Ishikawa (cell line): Measurements from ENCODE around the gene ZFP91.

Experiments used
- CEBPB ChIP-seq: IDR thresholded peaks from 2 replicates; pipeline ENCODE4 v1.6.1; 2012
- CREB1 ChIP-seq: IDR thresholded peaks from 2 replicates; pipeline ENCODE4 v1.6.1; 2012; ENCODE audit warnings: low read depth
- EGR1 ChIP-seq: IDR thresholded peaks from 2 replicates; pipeline ENCODE4 v1.6.1; 2012
- EP300 ChIP-seq: IDR thresholded peaks from 2 replicates; pipeline ENCODE4 v1.6.1; 2012; ENCODE audit warnings: borderline replicate concordance
- FOXM1 ChIP-seq: IDR thresholded peaks from 2 replicates; pipeline ENCODE4 v1.6.1; 2012; ENCODE audit warnings: low read depth, borderline replicate concordance
- NFIC ChIP-seq: IDR thresholded peaks from 2 replicates; pipeline ENCODE4 v1.6.1; 2012
- RAD21 ChIP-seq: IDR thresholded peaks from 2 replicates; pipeline ENCODE4 v1.6.1; 2012; ENCODE audit warnings: low read depth
- TAF1 ChIP-seq: IDR thresholded peaks from 2 replicates; pipeline ENCODE4 v1.6.1; 2012; ENCODE audit warnings: low read depth, mild to moderate bottlenecking
- TCF12 ChIP-seq: IDR thresholded peaks from 2 replicates; pipeline ENCODE4 v1.6.1; 2012; ENCODE audit warnings: low read depth
- TEAD4 ChIP-seq: IDR thresholded peaks from 2 replicates; pipeline ENCODE4 v1.6.1; 2012
- YY1 ChIP-seq: IDR thresholded peaks from 2 replicates; pipeline ENCODE4 v1.6.1; 2012; ENCODE audit warnings: low read depth
- ZBTB7A ChIP-seq: IDR thresholded peaks from 2 replicates; pipeline ENCODE4 v1.6.1; 2012; ENCODE audit warnings: low read depth
- TF ChIP-seq, protein P1 (sequence below): IDR thresholded peaks from 2 replicates; pipeline ENCODE4 v1.6.1; 2012; ENCODE audit warnings: low read depth, mild to moderate bottlenecking
- TF ChIP-seq, protein P2 (sequence below): IDR thresholded peaks from 2 replicates; pipeline ENCODE4 v1.6.1; 2012
- TF ChIP-seq, protein P3 (sequence below): IDR thresholded peaks from 2 replicates; pipeline ENCODE4 v1.6.1; 2012

Gene ZFP91

DNA sequence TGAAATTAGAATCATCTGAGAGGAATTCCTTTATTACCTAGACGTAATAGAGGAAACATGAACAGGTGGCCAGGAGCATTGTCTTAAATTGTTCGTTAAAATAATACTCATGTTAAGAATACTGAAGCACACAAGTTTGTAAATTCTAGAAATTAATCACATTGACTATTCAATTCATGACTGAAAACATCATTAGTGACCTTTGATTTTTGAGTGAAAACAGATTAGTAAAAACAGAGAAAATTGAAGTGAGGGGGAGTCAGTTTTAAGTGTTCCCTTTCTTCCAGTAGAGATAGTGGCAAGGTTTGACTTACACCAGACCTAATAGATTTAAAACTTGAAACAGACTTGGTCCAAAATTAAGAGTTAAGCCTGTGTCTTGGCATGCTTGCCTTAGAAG is 1.4 kb downstream of the ZFP91 start:
- TF ChIP-seq, protein P1, sequence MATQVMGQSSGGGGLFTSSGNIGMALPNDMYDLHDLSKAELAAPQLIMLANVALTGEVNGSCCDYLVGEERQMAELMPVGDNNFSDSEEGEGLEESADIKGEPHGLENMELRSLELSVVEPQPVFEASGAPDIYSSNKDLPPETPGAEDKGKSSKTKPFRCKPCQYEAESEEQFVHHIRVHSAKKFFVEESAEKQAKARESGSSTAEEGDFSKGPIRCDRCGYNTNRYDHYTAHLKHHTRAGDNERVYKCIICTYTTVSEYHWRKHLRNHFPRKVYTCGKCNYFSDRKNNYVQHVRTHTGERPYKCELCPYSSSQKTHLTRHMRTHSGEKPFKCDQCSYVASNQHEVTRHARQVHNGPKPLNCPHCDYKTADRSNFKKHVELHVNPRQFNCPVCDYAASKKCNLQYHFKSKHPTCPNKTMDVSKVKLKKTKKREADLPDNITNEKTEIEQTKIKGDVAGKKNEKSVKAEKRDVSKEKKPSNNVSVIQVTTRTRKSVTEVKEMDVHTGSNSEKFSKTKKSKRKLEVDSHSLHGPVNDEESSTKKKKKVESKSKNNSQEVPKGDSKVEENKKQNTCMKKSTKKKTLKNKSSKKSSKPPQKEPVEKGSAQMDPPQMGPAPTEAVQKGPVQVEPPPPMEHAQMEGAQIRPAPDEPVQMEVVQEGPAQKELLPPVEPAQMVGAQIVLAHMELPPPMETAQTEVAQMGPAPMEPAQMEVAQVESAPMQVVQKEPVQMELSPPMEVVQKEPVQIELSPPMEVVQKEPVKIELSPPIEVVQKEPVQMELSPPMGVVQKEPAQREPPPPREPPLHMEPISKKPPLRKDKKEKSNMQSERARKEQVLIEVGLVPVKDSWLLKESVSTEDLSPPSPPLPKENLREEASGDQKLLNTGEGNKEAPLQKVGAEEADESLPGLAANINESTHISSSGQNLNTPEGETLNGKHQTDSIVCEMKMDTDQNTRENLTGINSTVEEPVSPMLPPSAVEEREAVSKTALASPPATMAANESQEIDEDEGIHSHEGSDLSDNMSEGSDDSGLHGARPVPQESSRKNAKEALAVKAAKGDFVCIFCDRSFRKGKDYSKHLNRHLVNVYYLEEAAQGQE: no peak
- no peak for TF ChIP-seq TAF1
- no peak for TF ChIP-seq CEBPB
- TF ChIP-seq ZBTB7A: no peak
- no peak for TF ChIP-seq NFIC
- TF ChIP-seq YY1: no peak
- TF ChIP-seq EP300: no peak
- no peak for TF ChIP-seq TEAD4
- no peak for TF ChIP-seq CREB1
- TF ChIP-seq TCF12: no peak
- TF ChIP-seq, protein P2, sequence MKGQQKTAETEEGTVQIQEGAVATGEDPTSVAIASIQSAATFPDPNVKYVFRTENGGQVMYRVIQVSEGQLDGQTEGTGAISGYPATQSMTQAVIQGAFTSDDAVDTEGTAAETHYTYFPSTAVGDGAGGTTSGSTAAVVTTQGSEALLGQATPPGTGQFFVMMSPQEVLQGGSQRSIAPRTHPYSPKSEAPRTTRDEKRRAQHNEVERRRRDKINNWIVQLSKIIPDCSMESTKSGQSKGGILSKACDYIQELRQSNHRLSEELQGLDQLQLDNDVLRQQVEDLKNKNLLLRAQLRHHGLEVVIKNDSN: no peak
- no peak for TF ChIP-seq RAD21
- TF ChIP-seq FOXM1: no peak
- TF ChIP-seq EGR1: no peak
- TF ChIP-seq, protein P3, sequence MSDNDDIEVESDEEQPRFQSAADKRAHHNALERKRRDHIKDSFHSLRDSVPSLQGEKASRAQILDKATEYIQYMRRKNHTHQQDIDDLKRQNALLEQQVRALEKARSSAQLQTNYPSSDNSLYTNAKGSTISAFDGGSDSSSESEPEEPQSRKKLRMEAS: no peak

DNA sequence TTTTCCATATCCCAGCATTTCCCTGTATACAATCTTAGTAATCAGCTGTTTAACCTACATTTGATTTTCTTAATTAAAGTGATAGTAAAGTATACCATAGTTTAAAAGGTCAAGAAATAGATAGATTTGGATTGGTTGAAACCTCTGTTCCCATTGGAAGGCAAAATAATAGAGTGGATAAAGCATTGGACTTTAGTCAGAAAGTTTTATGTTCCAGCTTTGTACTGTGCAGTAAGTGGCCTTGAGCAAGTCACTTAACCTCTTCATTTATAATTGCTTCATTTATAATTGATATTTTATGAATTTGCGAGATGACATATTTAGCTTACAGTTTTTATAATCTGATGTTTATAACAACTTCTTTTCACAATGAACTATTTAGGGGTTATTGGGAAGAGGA is 3.6 kb downstream of the ZFP91 start:
- TF ChIP-seq TAF1 (no peak), EGR1 (no peak), TEAD4 (no peak), CEBPB (no peak), RAD21 (no peak), FOXM1 (no peak), TCF12 (no peak), YY1 (no peak), EP300 (no peak), NFIC (no peak), ZBTB7A (no peak), CREB1 (no peak)
- TF ChIP-seq, protein P1: no peak
- TF ChIP-seq, protein P2: no peak
- TF ChIP-seq, protein P3: no peak

DNA sequence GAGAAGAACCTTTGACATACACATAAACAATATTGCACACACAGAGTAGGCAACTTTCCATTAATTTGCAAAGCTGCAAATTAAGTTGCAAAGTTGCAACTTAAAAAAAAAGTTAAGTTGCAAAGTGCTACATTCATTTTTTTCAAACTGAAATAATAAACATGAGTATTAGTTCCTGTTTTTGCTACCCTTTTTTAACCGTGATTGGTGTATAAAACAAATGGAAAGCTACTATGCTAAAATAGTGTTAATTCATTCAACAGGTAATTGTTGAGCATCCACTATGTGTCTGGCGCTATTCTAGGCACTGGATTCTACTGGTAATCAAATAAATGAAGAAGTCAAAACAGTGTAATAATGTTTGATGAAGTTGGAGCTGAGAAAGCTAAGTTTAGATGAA is 8.1 kb downstream of the ZFP91 start:
- TF ChIP-seq CEBPB: no peak
- no peak for TF ChIP-seq EGR1
- TF ChIP-seq NFIC: no peak
- TF ChIP-seq TEAD4: no peak
- TF ChIP-seq, protein P3: no peak
- TF ChIP-seq CREB1: no peak
- no peak for TF ChIP-seq FOXM1
- no peak for TF ChIP-seq TAF1
- TF ChIP-seq, protein P1: no peak
- TF ChIP-seq TCF12: no peak
- TF ChIP-seq RAD21: no peak
- no peak for TF ChIP-seq YY1
- TF ChIP-seq ZBTB7A: no peak
- TF ChIP-seq, protein P2: no peak
- no peak for TF ChIP-seq EP300
